ENCODE measurements around the gene NUDT14.

- TF ChIP-seq CTCF (IDR thresholded peaks at IDR 0.05) (no peak), POLR2A (IDR thresholded peaks at IDR 0.05) (no peak)
Observed at GRCh38 chr14:105137481-105138020, 43.6 kb downstream of the NUDT14 start.

All from tibial nerve (tissue), 3 donors.